Ovary (tissue), 3 donors: ENCODE results near the gene MICAL2.

Experiments
- CTCF ChIP-seq, 3 donors: fragments of 450-650 bp in 2 of 3; fragments of 200-600 bp in 1 of 3; IDR thresholded peaks; one replicate each; pipeline versions ENCODE4 v1.5.1 to v1.8.0; 2016 to 2022; ENCODE audit warnings: antibody characterized with exemption in 3 of 3, mild to moderate bottlenecking in 1 of 3
- EP300 ChIP-seq: sonication (generic); formaldehyde crosslinking; IDR thresholded peaks from one replicate; pipeline ENCODE4 v1.6.1; 2017; ENCODE audit warnings: antibody characterized with exemption
- POLR2A ChIP-seq: fragments of 450-650 bp; IDR thresholded peaks from one replicate; pipeline ENCODE4 v1.6.1; 2017; ENCODE audit warnings: antibody characterized with exemption, mild to moderate bottlenecking, moderate library complexity
- donor health status: DM: no; HTN: no; CAD: no.

- TF ChIP-seq CTCF (IDR thresholded peaks at IDR 0.05) (no peak), EP300 (no peak), POLR2A (no peak)
Observed at GRCh38 chr11:12174128-12174476, 63.7 kb downstream of the MICAL2 start.
